ENCODE results near the gene ASF1A.

The ASF1A gene

DNA sequence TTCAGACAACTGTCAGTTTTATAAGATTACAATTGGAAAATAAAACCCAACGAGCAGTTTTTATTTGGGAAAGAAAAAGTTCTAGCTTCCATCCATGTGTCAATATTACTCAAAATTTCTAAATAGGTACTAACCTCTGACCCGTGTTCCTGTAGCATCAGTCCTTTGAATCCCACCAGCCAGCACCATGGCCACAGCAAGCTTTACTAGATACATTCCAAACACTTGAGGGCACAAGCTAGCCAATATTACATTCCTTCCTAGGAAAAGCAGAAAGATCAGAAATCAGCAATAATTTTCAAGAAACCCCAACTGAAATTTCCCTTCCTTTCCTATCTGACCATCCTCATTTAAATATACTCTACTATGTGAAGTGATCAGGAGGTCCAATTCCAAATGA lies 19.2 kb downstream of the ASF1A start:
- TF ChIP-seq, protein P1, sequence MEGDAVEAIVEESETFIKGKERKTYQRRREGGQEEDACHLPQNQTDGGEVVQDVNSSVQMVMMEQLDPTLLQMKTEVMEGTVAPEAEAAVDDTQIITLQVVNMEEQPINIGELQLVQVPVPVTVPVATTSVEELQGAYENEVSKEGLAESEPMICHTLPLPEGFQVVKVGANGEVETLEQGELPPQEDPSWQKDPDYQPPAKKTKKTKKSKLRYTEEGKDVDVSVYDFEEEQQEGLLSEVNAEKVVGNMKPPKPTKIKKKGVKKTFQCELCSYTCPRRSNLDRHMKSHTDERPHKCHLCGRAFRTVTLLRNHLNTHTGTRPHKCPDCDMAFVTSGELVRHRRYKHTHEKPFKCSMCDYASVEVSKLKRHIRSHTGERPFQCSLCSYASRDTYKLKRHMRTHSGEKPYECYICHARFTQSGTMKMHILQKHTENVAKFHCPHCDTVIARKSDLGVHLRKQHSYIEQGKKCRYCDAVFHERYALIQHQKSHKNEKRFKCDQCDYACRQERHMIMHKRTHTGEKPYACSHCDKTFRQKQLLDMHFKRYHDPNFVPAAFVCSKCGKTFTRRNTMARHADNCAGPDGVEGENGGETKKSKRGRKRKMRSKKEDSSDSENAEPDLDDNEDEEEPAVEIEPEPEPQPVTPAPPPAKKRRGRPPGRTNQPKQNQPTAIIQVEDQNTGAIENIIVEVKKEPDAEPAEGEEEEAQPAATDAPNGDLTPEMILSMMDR (IDR thresholded peaks at IDR 0.05), result no peak
- H3K4me3 ChIP-seq (ENCODE audit: low read depth, low read length), result no peak overlapping the region
- H3K79me2 ChIP-seq, result no peaks in the 10 kb centered on the region
- no peak overlapping the region for H3K27ac ChIP-seq
- H3K9ac ChIP-seq, result no peak overlapping the region
- no peaks in the 10 kb centered on the region for H3K4me1 ChIP-seq
- no peaks in the 10 kb centered on the region for H3K9me3 ChIP-seq (ENCODE audit: control insufficient read depth, low read length)
- no peaks in the 10 kb centered on the region for H3K27me3 ChIP-seq (ENCODE audit: control insufficient read depth, insufficient read depth, low read length)
- H2AFZ ChIP-seq, result no peak overlapping the region
- H3K36me3 ChIP-seq (ENCODE audit: control insufficient read depth, insufficient read depth, low read length), result no peaks in the 10 kb centered on the region
- H3K4me2 ChIP-seq (ENCODE audit: low read length), result no peak overlapping the region

DNA sequence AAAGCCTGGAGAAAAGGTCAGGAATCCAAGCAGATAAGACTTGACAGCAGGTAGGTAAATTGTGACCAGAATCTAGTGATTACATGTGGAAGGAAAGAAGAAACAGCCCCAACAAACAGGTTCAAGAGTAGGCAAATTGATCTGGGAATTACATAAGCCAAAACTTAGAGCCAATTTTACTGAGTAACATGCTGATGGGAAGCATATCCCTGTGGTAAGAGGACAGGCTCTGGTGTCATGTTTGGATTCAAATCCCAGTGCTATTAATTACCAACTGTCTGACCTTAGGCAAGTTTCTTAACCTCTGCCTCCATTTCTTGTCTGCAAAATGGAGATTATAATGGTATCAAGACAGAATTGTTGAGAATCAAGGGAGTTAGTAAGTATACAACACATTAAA lies 20.6 kb downstream of the ASF1A start:
- H3K4me3 ChIP-seq (ENCODE audit: low read depth, low read length), result no peak overlapping the region
- TF ChIP-seq, protein P1 (IDR thresholded peaks at IDR 0.05), result no peak
- H3K4me2 ChIP-seq (ENCODE audit: low read length), result no peak overlapping the region
- H3K27me3 ChIP-seq (ENCODE audit: control insufficient read depth, insufficient read depth, low read length), result no peaks in the 10 kb centered on the region
- no peak overlapping the region for H2AFZ ChIP-seq
- no peak overlapping the region for H3K9ac ChIP-seq
- no peaks in the 10 kb centered on the region for H3K9me3 ChIP-seq (ENCODE audit: control insufficient read depth, low read length)
- H3K4me1 ChIP-seq, result no peaks in the 10 kb centered on the region
- H3K36me3 ChIP-seq (ENCODE audit: control insufficient read depth, insufficient read depth, low read length), result no peaks in the 10 kb centered on the region
- no peak overlapping the region for H3K27ac ChIP-seq
- no peaks in the 10 kb centered on the region for H3K79me2 ChIP-seq

DNA sequence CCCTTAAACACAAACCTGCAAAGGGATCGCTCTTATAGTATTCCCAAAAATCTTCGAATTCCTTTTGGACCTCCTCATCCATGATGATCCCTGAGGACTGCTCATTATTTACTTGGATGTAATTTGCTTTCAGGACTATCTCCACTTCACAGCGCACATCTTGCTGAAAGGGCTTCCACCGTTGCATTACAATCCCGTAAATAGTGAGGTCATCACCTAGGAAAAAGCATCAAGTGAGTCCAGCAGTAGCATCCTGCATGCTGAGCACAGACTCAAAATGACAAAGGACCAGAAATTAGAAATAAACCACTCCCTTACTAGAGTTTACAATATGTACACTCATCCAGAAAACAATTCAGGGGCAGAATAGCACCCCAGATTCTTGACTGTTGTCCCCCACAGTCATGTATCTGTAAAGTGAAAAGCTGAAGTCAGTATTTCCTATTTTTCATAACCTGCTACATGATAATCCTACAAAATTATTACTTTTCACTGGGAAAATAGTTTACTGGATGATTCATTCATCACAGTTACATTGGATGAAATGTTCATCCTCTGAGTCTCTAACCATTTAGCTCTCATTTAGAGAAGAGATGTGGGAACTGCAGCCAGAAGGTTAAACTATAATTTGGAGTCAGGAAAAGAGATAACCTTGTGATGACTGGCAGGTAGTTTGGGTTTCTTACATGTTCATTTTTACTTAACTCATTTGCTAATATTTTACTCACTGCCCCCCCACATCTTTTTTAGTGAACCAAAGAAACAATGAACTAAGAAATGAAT lies 23.8 kb downstream of the ASF1A start:
- H3K4me3 ChIP-seq (ENCODE audit: low read depth, low read length), result no peak overlapping the region
- H2AFZ ChIP-seq, result no peak overlapping the region
- no peaks in the 10 kb centered on the region for H3K9me3 ChIP-seq (ENCODE audit: control insufficient read depth, low read length)
- TF ChIP-seq, protein P1 (IDR thresholded peaks at IDR 0.05), result no peak
- H3K9ac ChIP-seq, result no peak overlapping the region
- H3K4me1 ChIP-seq, result no peaks in the 10 kb centered on the region
- no peak overlapping the region for H3K4me2 ChIP-seq (ENCODE audit: low read length)
- no peak overlapping the region for H3K27ac ChIP-seq
- H3K36me3 ChIP-seq (ENCODE audit: control insufficient read depth, insufficient read depth, low read length), result no peaks in the 10 kb centered on the region
- H3K27me3 ChIP-seq (ENCODE audit: control insufficient read depth, insufficient read depth, low read length), result no peaks in the 10 kb centered on the region
- no peaks in the 10 kb centered on the region for H3K79me2 ChIP-seq

DNA sequence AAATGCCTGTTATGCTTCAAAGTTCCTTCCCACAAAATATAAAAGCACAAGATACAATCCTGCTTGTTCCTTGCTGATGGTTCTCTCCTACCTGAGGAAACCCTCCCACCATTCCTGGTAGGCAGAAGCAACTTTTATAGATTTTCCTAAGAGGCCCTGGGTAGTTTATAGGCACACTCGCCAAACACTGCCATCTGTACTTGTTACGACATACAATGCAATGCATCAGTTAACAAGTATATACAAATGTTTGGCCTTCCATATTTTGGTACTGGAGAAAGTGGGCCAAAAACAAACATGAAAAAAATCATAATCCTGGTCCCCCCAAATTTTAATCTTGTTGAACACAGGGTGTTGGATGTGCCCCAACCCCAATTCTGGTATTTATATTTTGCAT lies 24.4 kb downstream of the ASF1A start:
- Histone ChIP-seq H3K79me2 (no peaks in the 10 kb centered on the region), H3K4me2 (ENCODE audit: low read length) (no peak overlapping the region), H3K4me3 (ENCODE audit: low read depth, low read length) (no peak overlapping the region), H2AFZ (no peak overlapping the region), H3K36me3 (ENCODE audit: control insufficient read depth, insufficient read depth, low read length) (no peaks in the 10 kb centered on the region), H3K4me1 (no peaks in the 10 kb centered on the region), H3K9ac (no peak overlapping the region), H3K9me3 (ENCODE audit: control insufficient read depth, low read length) (no peaks in the 10 kb centered on the region), H3K27ac (no peak overlapping the region), H3K27me3 (ENCODE audit: control insufficient read depth, insufficient read depth, low read length) (no peaks in the 10 kb centered on the region)
- TF ChIP-seq, protein P1 (IDR thresholded peaks at IDR 0.05), result no peak

DNA sequence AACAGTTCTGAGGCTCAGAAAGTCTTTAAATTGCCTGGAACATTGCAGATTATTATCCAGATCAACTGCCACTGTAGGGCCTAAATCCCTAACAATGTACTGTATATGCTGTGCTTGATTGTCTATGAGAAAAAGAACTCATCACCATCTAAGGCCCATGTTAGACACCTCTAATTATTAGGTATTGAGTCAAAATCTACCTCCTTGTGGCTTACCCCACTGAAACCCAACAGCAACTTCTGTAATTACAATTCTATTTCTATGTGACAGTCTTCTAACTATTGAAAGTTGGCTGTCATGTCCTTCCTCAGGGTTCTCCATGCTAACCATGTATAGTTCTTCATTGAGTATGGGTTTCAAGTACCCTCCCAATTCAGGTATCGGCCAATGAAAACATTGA lies 27.1 kb downstream of the ASF1A start:
- Histone ChIP-seq H3K27ac (no peak overlapping the region), H3K9ac (no peak overlapping the region), H3K4me2 (ENCODE audit: low read length) (no peak overlapping the region), H3K36me3 (ENCODE audit: control insufficient read depth, insufficient read depth, low read length) (no peaks in the 10 kb centered on the region), H3K79me2 (no peaks in the 10 kb centered on the region), H2AFZ (no peak overlapping the region), H3K9me3 (ENCODE audit: control insufficient read depth, low read length) (no peaks in the 10 kb centered on the region), H3K4me3 (ENCODE audit: low read depth, low read length) (no peak overlapping the region), H3K4me1 (no peaks in the 10 kb centered on the region), H3K27me3 (ENCODE audit: control insufficient read depth, insufficient read depth, low read length) (no peaks in the 10 kb centered on the region)
- TF ChIP-seq, protein P1 (IDR thresholded peaks at IDR 0.05), result no peak

Data from parathyroid adenoma (tissue), 2 donors.